Natural killer cell treated with Interleukin-12 subunit alpha and Interleukin-12 subunit beta and Interleukin-15 and Interleukin-18, amount 100 ng/mL, for 72 hours (primary cell): ENCODE data around the gene ANKDD1A. TPM values are rescaled to one million over a fixed set of nuclear protein-coding genes. Genes with fewer than 3 reads are reported as not detected.

ENCODE experiments used
- ATAC-seq, 2 donors: fragments of 150-1000 bp; cut with Tn5 transposase in 1 of 2; sonication (Bioruptor Pico), chemical (Tn5 transposase) in 1 of 2; 2 replicates each; pipeline ENCODE4 v1.10.0; 2021
- DNase-seq: peaks from one replicate; pipeline ENCODE4 v3.0.0; 2022; ENCODE audit warnings: low spot score
- H3K27ac Mint-ChIP-seq, 2 donors: 1 replicate in 1 of 2; 2 replicates in 1 of 2; pipeline ENCODE4 v1.8.0; 2022; ENCODE audit warnings: mixed read lengths in 2 of 2, mild to moderate bottlenecking in 1 of 2, moderate library complexity in 1 of 2
- H3K27me3 Mint-ChIP-seq, 2 donors: 1 replicate in 1 of 2; 2 replicates in 1 of 2; pipeline ENCODE4 v1.8.0; 2022; ENCODE audit warnings: mixed read lengths in 2 of 2
- H3K36me3 Mint-ChIP-seq: one replicate; pipeline ENCODE4 v1.8.0; 2022; ENCODE audit warnings: mixed read lengths
- H3K4me1 Mint-ChIP-seq, 2 donors: 1 replicate in 1 of 2; 2 replicates in 1 of 2; pipeline ENCODE4 v1.8.0; 2022; ENCODE audit warnings: low read depth in 2 of 2, mixed read lengths in 2 of 2, mild to moderate bottlenecking in 1 of 2
- H3K4me3 Mint-ChIP-seq: one replicate; pipeline ENCODE4 v1.8.0; 2022; ENCODE audit warnings: mixed read lengths
- H3K9me3 Mint-ChIP-seq: 2 replicates; pipeline ENCODE4 v1.8.0; 2022; ENCODE audit warnings: mixed read lengths
- total RNA-seq, 2 donors: library from RNA; stranded (reverse); gene quantifications; one replicate each; pipeline ENCODE4 v1.2.3, GENCODE V29; 2022

The ANKDD1A gene
- total RNA-seq, 2 donors from 2014 or later = 3.1 to 5.0 TPM

DNA sequence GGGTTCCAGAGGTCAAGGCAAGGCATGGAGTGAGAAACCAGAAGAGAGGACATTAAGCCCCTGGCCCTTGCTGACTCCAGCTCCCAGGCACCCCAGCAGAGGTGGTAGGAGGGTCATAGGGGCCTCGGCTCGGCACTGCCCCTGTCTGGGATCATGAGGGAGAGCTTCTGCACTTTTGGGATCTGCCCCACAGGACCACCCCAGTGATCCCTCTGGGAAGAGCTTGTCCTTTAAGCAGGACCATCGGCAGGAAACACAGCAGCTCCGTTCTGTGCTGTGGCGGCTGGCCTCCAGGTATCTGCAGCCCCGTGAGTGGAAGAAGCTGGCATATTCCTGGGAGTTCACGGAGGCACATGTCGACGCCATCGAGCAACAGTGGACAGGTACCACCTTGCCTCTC lies 35.5 kb downstream of the ANKDD1A start:
- Mint-ChIP-seq H3K9me3 (no peaks in the 10 kb centered on the region), H3K36me3 (no peaks in the 10 kb centered on the region), H3K27ac (no peak overlapping the region), H3K27me3 (no peaks in the 10 kb centered on the region), H3K4me1 (peaks cover 0 to 9% of the 10 kb centered on the region in 2 donors), H3K4me3 (no peak overlapping the region)
- DNase-seq (no peak), ATAC-seq (no peak)

DNA sequence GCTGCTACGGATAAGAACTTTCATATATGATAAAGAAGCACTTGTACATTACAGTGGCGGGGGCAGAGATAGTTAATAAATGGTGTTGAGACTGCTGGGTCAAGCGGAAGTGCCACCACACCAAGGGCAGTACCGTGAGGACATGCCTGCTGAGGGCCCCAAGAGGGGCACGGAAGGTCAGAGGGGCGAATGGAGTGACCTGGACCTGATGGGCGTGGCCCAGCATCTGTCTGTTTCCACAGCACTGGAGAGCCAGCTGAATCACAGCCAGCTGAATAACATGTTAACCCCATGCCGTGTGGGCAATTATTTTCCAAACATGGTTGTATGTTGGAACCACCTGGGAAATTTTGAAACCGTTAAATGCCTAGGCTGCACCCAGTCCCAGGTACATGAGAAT lies 37.2 kb downstream of the ANKDD1A start:
- H3K4me1 Mint-ChIP-seq = peaks cover 6 to 22% of the 10 kb centered on the region in 2 donors
- H3K27me3 Mint-ChIP-seq = no peaks in the 10 kb centered on the region
- DNase-seq (no peak), ATAC-seq (no peak)
- no peak overlapping the region for H3K4me3 Mint-ChIP-seq
- no peaks in the 10 kb centered on the region for H3K9me3 Mint-ChIP-seq
- no peak overlapping the region for H3K27ac Mint-ChIP-seq
- H3K36me3 Mint-ChIP-seq = no peaks in the 10 kb centered on the region

DNA sequence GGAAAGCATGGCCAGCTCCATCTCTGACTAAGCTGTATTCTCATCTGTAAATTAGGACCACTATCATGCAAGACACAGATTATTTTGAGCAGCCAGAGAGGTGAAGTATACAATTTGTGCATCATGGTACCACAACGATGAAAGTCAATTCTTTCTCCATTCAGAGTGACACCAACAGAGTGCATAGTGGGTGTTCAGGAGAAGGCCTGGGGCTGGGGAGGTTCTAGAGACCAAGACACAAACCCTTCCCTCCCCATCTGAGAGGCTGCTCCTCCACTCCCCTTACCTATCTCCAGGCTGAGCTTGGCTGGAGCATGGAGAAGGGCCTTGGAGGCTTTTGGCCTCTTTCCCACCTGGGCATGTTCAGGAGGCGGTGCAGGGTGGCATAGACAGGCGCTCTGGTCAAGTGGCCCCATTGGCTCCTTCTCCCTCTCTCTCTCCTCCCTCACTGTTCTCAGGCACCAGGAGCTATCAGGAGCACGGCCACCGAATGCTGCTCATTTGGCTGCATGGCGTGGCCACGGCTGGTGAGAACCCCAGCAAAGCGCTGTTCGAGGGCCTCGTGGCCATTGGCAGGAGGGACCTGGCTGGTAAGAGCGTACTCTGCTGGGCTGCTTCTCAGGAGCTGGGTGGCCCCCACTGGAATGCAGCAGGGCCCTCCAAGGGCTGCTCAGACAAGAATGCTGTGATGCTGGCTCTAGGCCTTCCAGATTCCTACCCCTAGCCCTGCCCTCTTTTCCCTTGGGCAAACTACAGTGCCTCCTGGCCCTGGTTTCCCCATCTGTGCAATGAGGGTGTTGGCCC lies 37.9 kb downstream of the ANKDD1A start:
- Mint-ChIP-seq H3K27me3 (no peaks in the 10 kb centered on the region), H3K4me1 (peaks cover 10 to 28% of the 10 kb centered on the region in 2 donors), H3K9me3 (no peaks in the 10 kb centered on the region), H3K36me3 (no peaks in the 10 kb centered on the region), H3K4me3 (no peak overlapping the region), H3K27ac (no peak overlapping the region)
- DNase-seq (no peak), ATAC-seq (peak; percentile 27 to 61)

DNA sequence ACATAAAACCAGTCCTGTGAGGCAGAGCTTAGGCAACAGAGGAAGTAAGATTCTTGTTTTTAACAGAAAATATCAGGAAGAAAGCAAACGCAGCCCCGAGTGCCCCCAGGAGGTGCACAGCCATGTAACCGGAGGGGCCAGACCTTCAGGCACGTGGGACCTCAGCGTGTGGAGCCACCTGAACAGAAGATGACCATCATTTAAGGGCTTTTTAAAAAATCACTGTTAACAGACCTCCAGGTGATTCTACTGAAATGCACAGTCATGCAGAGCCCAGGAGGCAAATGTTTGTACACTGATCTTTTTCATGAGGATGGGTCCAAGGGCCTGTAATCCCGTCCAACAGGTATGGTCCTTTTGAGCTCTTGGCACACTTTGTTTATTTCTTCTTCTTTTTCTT lies 39.2 kb downstream of the ANKDD1A start:
- H3K9me3 Mint-ChIP-seq = no peaks in the 10 kb centered on the region
- H3K27ac Mint-ChIP-seq = peak overlapping the region in 1 of 2 donors; percentile 1
- H3K4me1 Mint-ChIP-seq = peaks cover 10 to 30% of the 10 kb centered on the region in 2 donors
- DNase-seq (no peak), ATAC-seq (no peak)
- H3K36me3 Mint-ChIP-seq = no peaks in the 10 kb centered on the region
- H3K4me3 Mint-ChIP-seq = no peak overlapping the region
- no peaks in the 10 kb centered on the region for H3K27me3 Mint-ChIP-seq

DNA sequence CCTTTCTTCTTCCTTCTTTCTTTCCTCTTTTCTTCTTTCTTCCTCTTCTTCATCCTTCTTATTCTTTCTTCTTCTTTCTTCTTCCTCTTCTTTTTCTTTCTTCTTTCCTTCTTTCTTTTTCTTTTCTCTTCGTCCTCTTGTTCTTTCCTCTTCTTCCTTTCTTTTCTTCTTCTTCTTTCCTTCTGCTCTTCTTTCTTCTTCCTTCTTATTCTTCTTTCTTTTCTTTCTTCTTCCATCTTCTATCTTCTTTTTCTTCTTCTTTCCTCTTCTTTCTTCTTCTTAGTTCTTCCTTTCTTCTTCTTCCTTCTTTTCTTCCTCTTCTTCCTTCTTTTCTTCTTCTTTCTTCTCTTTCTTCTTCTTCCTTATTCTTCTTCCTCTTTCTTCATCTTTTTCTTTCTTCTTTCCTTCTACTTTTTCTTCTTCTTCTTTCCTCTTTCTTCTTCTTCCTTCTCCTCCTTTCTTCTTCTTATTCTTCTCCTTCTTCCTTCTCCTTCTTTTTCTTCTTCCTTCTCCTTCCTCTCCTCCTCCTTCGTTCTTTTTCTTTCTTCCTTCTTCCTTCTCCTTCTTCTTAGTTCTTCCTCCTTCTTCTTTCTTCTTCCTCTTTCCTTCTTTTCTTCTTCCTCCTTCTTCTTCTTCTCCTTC lies 40.2 kb downstream of the ANKDD1A start:
- H3K4me3 Mint-ChIP-seq = no peak overlapping the region
- no peaks in the 10 kb centered on the region for H3K27me3 Mint-ChIP-seq
- peaks cover 10 to 30% of the 10 kb centered on the region in 2 donors for H3K4me1 Mint-ChIP-seq
- no peaks in the 10 kb centered on the region for H3K9me3 Mint-ChIP-seq
- peak overlapping the region in 1 of 2 donors; percentile 1 for H3K27ac Mint-ChIP-seq
- no peak for ATAC-seq
- H3K36me3 Mint-ChIP-seq = no peaks in the 10 kb centered on the region
- DNase-seq = no peak

DNA sequence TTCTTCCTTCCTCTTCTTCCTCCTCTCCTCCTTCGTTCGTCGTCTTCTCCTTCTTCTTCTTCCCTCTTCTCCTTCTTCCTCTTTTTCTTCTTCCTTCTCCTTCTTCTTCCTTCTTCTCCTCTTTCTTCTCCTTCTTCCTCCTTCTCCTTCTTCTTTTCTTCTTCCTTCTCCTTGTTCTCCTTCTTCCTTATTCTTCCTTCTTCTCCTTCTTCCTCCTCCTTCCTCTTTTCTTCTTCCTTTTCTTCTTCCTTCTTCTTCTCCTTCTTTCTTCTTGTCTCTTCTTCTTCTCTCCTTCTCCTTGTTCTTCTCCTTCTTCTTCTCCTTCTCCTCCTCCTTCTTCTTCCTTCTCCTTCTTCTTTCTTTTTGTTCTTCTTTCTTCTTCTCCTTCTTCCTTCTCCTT lies 42.7 kb downstream of the ANKDD1A start:
- H3K4me3 Mint-ChIP-seq = no peak overlapping the region
- H3K9me3 Mint-ChIP-seq = no peaks in the 10 kb centered on the region
- peaks cover 10 to 30% of the 10 kb centered on the region in 2 donors for H3K4me1 Mint-ChIP-seq
- ATAC-seq (no peak), DNase-seq (no peak)
- H3K27me3 Mint-ChIP-seq = no peaks in the 10 kb centered on the region
- H3K27ac Mint-ChIP-seq = peak overlapping the region in 1 of 2 donors; percentile 79
- peaks cover 6% of the 10 kb centered on the region for H3K36me3 Mint-ChIP-seq

DNA sequence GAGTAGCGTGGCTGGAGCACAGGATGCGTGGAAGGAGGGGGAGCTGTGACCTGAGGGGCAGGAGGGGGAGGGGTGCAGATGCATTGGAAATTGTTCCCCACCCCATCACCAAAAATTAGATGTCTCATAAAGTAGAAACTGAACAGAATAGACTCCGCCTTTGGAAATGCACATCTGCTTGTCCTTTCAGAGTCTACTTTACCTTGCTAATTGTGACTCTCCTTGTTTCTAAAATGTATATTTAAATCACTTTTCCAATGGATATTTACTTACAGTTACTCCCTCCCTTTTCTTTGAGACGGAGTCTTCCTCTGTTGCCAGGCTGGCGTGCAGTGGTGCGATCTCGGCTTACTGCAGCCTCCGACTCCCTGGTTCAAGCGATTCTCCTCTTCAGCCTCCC lies 47.4 kb downstream of the ANKDD1A start:
- Mint-ChIP-seq H3K4me3 (no peak overlapping the region), H3K4me1 (peaks cover 6% of the 10 kb centered on the region in 2 donors), H3K27me3 (no peaks in the 10 kb centered on the region), H3K27ac (no peak overlapping the region), H3K36me3 (peaks cover 27% of the 10 kb centered on the region), H3K9me3 (no peaks in the 10 kb centered on the region)
- ATAC-seq (no peak), DNase-seq (no peak)

DNA sequence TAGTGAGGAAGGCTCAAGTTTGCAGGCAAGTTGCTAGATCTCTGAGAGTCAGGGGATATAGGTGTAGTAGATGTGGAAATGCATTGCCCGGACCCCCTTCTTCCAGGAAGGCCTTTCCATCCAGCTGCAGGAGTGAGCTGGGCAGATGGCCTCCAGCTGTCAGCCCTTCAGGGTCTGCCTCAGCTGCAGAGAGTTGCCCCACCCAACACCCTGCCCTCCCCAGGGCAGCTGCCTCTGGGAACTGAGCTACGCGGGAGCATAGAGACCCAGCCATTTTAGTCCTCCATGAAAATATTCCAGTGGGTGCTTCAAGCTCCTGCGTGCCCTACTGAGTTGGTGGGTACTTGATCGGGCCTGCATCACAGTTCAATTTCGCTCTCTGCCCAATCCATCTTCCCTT lies 48.5 kb downstream of the ANKDD1A start:
- H3K9me3 Mint-ChIP-seq = no peaks in the 10 kb centered on the region
- peaks cover 0 to 2% of the 10 kb centered on the region in 2 donors for H3K4me1 Mint-ChIP-seq
- no peaks in the 10 kb centered on the region for H3K27me3 Mint-ChIP-seq
- no peak for DNase-seq
- ATAC-seq = peak in 1 of 2 donors; percentile 31
- H3K36me3 Mint-ChIP-seq = peaks cover 31% of the 10 kb centered on the region
- no peak overlapping the region for H3K4me3 Mint-ChIP-seq
- no peak overlapping the region for H3K27ac Mint-ChIP-seq

DNA sequence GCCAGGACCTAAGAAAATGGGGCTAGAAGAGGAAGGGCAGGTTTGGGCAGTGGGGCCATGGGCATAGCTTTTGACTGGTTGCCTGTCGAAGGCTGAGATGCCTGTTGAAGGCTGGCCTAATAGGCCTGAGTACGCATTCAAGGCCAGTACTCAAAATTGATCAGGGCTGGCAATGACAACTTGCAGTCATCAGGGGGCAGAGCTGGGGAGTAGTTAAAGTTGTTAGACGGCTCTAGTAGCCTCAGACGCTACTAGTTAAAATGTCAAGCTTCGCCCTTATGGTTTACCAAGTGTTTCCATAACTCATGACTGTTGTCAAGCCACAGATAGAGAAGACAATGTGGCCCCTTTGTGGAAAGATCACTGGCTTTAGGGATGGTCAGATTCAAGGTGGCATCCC lies 49.3 kb downstream of the ANKDD1A start:
- no peak overlapping the region for H3K4me3 Mint-ChIP-seq
- ATAC-seq = no peak
- no peaks in the 10 kb centered on the region for H3K27me3 Mint-ChIP-seq
- peaks cover 31% of the 10 kb centered on the region for H3K36me3 Mint-ChIP-seq
- H3K27ac Mint-ChIP-seq = no peak overlapping the region
- DNase-seq = no peak
- H3K4me1 Mint-ChIP-seq = peaks cover 0 to 2% of the 10 kb centered on the region in 2 donors
- H3K9me3 Mint-ChIP-seq = no peaks in the 10 kb centered on the region

DNA sequence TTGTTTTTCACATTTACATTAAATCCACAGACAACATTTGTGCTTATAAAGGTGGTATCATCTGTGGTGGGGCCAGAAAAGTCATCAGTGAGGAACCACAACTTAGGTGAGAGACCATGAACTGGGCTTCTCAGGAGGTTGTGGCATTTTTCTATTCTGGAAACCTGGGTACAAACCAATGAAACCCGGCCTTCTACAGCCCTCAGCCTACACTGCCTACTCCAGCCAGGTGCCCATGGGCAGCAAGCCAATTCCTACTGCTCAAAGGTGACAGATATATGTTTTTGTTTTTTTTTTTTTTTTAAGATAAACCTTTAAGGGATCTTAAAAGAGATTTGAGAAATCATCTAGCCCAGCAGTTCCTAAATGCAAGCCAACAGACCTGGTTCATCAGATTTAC lies 57.7 kb downstream of the ANKDD1A start:
- Mint-ChIP-seq H3K27me3 (no peaks in the 10 kb centered on the region), H3K27ac (no peak overlapping the region), H3K9me3 (no peaks in the 10 kb centered on the region), H3K4me3 (no peak overlapping the region), H3K36me3 (peaks cover 1% of the 10 kb centered on the region), H3K4me1 (no peaks in the 10 kb centered on the region)
- DNase-seq = no peak
- no peak for ATAC-seq

DNA sequence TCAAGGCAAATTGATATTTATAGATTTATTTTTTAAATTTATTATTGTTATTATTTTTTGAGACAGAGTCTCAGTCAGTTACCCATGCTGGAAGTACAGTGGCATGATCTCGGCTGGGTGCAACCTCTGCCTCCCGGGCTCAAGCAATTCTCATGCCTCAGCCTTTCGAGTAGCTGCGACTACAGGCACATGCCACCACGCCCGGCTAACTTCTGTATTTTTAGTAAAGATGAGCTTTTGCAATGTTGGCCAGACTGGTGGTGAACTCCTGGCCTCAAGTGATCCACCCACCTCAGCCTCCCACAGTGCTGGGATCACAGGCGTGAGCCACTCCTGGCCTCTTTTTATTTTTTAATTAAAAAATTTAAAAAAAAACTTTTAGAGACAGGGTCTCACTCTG lies 59.0 kb downstream of the ANKDD1A start:
- Mint-ChIP-seq H3K4me1 (no peaks in the 10 kb centered on the region), H3K4me3 (no peak overlapping the region), H3K9me3 (no peaks in the 10 kb centered on the region), H3K36me3 (peaks cover 3% of the 10 kb centered on the region), H3K27ac (no peak overlapping the region), H3K27me3 (no peaks in the 10 kb centered on the region)
- DNase-seq = no peak
- no peak for ATAC-seq

DNA sequence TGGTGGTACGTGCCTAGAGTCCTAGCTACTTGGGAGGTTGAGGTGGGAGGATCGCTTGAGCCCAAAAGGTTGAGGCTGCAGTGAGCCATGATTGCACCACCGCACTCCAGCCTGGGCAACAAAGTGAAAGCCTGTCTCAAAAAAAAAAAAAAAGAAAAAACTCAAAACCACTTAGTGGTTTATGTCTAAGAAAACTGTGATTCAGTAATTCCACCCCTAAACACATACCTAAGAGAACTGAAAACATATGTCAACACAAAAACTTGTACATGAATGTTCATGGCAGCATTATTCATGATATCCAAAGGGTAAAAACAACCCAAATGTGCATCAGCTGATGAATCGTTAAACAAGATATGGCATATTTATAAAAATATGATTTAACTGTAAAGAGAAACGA lies 63.7 kb downstream of the ANKDD1A start:
- Mint-ChIP-seq H3K9me3 (no peaks in the 10 kb centered on the region), H3K27ac (no peak overlapping the region), H3K27me3 (no peaks in the 10 kb centered on the region), H3K4me3 (no peak overlapping the region), H3K36me3 (peaks cover 16% of the 10 kb centered on the region), H3K4me1 (no peaks in the 10 kb centered on the region)
- no peak for ATAC-seq
- no peak for DNase-seq

DNA sequence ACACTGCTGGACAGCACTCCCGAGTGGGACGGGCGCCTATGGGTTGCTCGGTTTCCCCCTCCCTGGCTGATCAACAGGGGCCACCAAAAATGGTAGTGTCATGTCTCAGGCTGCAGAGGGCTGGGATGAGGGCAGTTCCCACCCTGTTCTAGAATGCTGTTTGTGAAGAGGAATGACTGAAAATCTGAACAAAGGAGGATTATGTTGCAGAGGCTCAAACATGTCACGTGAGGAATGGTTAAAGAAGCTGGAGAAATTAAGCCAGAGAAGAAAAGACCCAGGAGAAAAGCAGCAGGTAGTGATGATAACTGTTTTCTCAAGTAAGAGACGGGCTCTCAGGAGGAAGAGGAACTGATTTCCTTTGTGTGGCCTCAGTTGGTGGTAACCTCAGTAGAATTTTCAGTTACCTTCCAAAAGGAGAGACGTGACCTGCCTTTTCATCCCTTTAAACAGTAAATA lies 67.6 kb downstream of the ANKDD1A start:
- ATAC-seq = no peak
- no peak overlapping the region for H3K27ac Mint-ChIP-seq
- H3K36me3 Mint-ChIP-seq = peaks cover 16% of the 10 kb centered on the region
- no peaks in the 10 kb centered on the region for H3K27me3 Mint-ChIP-seq
- no peak overlapping the region for H3K4me3 Mint-ChIP-seq
- no peaks in the 10 kb centered on the region for H3K9me3 Mint-ChIP-seq
- no peak for DNase-seq
- peaks cover 0 to 5% of the 10 kb centered on the region in 2 donors for H3K4me1 Mint-ChIP-seq

DNA sequence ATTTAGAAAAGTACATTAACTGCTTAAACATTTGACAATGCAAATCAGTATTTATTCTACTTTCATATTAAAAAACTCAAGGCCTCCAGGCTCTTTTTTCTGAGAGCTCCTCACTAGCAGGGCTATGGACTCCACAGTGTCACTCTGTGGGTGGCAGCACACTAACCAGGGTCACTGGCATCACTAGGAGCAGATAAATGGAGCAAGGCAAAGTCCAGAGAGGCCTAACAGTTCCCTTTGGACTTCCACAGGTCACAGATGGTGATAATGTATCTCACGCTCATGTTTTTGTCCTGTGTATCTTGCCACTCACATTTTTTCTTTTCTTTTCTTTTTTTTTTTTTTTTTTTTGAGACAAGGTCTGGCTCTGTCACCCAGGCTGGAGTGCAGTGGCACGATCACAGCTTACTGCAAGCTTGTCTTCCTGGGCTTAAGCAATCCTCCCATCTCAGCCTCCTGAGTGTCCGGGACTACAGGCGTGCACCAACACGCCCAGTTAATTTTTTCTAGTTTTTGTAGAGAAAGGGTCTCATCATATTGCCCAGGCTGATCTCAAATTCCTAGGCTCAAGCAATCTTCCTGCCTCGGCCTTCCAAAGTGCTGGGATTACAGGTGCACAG lies 70.2 kb downstream of the ANKDD1A start:
- H3K4me1 Mint-ChIP-seq = peaks cover 11% of the 10 kb centered on the region in 2 donors
- no peaks in the 10 kb centered on the region for H3K27me3 Mint-ChIP-seq
- no peak overlapping the region for H3K27ac Mint-ChIP-seq
- ATAC-seq (no peak), DNase-seq (no peak)
- no peak overlapping the region for H3K4me3 Mint-ChIP-seq
- H3K9me3 Mint-ChIP-seq = no peaks in the 10 kb centered on the region
- peaks cover 11% of the 10 kb centered on the region for H3K36me3 Mint-ChIP-seq
